ENCODE data around the gene MARK1.

Gene MARK1

DNA sequence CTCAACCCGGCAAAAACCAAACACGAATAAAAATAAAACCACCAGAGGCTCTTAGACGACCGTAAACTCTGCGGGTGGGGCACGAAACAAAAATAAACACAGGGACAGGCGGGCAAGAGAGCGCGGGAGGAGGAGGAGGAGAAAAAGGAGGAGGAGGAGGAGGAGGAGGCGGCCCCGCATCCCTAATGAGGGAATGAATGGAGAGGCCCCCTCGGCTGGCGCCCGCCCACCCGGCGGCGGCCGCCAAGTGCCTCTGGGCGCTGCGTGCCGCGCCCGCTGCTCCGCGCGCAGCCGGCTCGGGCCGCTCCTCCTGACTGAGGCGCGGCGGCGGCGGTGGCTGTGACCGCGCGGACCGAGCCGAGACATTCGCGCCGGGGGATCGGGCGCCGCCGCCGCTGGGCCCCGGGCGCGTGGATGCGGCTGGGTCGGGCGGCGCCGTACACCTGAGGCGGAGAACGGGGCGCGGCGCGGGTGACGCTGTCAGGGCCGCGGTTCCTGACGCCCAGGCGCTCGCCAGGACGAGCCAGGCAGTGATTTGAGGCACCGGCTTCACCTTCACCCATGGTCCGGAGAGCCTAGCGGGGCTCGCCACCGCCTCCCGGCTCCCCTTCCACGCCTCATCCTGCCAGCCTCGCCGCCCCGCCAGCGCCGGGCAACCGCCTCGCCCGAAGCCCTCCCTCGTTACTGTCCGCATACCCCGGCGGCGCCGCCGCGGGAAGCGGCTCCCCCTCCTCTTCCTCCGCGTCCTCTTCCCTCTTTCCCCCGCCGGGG lies at the start of gene MARK1:
MARK1 (plus strand) TSS at position 229 of the 771 bp plus-strand sequence. CDS start 687 bp downstream, outside the sequence.
- DNase-seq (ENCODE audit: low spot score): peak; percentile 84

DNA sequence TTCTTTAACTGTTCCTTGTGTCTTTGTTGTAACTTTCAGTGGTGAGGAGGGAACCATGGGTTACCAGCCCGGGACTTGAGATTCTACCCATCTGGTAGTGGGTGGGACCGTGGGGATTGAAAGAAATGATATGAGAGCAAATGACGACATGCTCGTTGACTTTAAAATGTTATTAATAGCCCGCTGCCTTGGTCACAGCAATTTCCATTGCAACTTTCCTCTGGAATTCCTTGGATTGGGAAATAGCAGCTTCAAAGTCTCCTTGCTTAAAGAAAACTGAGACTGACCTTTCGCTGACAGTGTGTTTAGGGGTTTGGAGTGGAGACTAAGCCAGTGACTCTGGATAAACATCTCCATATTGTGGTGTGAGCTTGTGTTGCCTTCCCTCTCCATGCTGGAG lies 44.2 kb upstream of the MARK1 start:
- no peak for DNase-seq (ENCODE audit: low spot score)

DNA sequence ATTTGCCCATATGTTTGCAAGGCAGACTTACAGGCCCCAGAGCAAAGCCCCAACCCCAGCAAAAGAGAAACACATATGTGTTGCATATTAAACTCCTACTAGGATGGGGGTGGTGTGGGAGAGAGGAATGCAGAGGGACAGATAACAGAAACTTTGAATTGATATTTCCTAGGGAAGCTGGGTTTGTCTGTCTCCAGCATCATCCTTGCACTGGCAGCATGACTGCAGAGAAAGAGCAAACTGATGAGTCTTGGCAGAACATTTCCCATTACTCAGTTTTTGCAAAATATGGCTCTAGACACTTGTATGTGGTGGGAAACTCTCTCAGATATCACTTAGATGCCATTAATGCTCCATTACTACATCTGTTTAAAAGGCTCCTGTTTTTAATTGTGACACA lies 43.8 kb upstream of the MARK1 start:
- no peak for DNase-seq (ENCODE audit: low spot score)

DNA sequence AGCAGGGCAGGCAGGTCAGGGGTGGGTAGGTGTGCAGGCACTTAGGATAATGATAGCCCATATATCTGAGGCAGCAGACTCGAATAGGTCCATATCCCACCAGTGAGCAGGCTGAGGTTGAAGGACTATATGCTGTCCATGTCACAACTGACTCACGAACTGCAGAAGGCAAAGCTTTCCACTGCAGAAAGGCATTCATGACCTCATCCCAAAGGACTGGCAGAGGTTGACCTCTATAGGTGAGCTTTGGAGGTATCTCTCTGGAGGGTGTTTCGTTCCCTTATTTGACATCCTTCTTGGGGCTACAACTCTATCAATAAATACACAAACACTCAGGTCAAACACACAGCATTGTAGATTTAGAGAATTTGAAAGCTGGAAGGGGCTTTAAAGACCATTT lies 42.8 kb upstream of the MARK1 start:
- no peak for DNase-seq (ENCODE audit: low spot score)

DNA sequence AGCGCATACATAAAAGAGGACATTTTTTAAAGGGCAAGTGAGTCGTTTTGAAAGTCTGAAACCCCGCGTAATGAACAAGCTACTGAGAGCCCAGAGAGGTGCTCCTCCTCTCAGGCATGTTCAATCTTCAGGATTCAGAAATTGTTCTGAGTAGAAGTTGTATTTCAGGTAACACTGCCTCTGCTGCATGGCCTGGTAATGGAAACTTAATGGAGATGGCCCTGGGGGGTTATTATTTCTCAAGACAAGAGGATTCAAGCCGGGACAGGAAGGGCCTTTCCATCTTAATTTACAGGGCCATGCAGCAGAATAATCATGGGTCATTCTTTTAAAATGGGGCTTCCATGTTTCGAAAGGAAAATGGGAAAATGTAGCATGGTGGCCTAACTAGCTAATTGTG lies 42.1 kb upstream of the MARK1 start:
- no peak for DNase-seq (ENCODE audit: low spot score)

DNA sequence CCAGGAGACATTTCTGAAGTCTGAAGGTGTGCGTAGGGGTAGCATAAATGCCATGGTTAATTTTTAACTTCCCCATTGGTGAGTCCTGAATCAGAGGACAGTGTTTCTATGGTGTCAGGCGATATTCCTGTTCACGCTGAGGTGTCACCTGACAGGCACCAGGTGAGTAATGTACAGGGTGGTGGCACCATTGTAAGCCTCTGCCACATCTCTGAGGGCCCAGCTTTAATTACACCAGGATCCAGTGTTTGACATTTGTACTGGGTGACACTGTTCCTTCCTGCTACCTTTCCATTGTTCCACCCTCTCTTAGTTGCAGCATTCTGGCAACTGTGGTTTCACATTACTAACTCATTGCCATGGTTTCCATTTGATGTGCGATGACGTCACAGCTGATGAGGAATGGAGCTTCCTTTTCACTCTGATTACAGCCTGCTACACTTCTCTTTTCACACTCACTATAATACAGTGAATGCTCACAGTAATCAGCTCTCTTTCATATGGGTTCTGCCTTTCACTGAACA lies 40.6 kb upstream of the MARK1 start:
- DNase-seq (ENCODE audit: low spot score): no peak

DNA sequence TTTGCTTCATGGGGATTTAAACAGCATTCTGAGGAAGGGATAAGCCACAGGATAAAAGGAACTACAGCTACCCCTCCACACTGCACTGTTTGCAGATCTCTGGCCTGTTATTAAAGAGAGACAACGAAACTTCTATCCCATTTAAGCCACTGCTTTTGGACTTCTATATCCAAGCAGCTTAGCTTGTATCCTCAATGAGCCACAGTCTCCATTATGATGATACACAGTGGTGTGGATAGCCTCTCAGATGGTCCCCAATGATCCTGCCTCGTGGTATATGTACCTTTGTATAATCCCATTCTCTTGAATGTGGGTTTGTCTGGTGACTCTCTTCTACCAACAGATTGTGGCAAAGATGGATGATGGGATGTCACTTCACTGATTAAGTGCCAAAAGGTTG lies 36.0 kb upstream of the MARK1 start:
- no peak for DNase-seq (ENCODE audit: low spot score)

DNA sequence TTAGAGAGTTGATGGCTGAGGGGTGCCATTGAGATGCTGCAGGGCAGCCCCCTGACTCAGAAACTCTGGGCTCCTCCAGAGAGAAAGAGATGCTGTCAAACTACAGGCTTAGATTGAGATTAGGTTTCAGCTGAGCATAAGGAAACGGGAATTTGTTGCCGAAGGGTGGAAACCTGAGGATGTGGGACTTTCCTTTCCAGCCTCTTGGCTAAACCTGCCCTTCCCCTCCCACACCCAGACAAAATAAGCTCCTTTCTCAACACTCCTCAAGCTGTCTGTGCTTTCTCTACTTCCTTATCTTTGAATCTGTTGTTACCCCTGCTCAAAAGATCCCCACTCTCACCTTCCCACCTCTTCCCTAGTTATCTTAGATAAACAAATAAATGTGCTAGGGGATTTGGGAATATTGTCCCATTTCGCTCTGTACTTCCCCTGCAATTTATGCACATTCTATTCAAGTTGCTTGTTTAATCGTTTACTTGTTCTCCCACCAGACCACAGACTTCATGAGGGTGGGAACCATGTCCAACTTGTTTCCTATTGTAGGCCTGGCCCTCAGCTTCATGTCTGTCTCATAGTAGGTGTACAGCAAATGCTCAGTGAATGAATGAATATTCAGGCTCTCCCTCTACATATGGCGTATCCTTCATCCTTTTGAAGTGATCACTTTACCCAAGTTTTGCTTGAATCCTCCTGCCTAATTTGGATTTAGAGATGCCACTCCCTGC lies 30.6 kb upstream of the MARK1 start:
- DNase-seq (ENCODE audit: low spot score): no peak

DNA sequence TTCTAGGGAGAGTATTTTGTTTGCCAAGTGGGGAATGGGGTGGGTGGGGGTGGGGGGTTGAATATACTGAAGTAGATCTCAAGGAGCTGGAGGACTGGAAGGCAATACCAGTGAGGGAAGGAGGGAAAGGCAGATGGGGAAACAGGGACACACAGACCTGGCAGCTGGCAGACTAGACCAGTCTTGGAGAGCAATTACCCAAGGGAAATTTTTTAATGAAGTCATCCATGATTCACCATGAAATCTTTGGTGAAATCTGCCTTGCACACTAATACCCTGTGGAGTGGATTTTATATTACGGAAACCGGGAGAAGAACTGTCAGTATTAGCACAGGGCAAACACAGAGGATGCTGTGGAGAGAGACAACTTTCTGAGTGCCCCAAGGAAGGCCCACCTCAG lies 29.7 kb upstream of the MARK1 start:
- no peak for DNase-seq (ENCODE audit: low spot score)

DNA sequence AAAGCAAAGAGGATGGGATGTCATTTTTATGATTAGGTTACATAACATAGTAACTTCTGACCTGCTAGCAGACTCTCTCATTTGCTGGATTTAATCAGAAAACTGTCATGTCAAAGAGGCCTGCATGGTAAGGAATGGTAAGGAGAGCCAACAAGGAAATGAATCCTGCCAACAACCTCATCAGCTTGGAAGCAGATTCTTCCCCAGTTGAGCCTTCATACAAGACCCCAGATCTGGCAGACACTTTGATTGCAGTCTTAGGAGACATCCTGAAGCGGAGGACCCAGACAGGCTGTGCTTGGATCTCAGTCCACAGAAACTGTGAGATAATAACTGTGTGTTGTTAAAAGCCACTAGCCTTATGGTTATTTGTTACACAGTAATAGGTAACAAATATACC lies 27.6 kb upstream of the MARK1 start:
- DNase-seq (ENCODE audit: low spot score): no peak

DNA sequence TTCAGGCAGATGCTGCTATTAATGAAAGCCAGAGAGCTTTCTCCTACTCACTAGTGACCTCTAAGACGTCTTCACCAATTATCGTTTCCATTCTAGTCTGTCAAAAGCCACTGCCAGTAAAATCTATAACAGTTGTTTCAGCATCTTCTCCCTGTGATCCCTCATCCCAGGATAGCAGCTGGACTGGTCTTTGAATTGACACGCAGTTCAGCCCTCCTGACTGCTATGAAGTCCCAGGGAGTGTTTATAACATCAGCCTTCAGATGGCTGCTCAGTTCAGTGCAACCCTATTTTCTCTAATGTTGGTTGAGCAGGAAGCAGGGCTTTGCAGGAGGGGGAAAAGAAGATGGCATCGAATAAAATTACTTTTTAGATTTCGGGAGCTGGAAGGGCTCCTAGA lies 23.6 kb upstream of the MARK1 start:
- no peak for DNase-seq (ENCODE audit: low spot score)

DNA sequence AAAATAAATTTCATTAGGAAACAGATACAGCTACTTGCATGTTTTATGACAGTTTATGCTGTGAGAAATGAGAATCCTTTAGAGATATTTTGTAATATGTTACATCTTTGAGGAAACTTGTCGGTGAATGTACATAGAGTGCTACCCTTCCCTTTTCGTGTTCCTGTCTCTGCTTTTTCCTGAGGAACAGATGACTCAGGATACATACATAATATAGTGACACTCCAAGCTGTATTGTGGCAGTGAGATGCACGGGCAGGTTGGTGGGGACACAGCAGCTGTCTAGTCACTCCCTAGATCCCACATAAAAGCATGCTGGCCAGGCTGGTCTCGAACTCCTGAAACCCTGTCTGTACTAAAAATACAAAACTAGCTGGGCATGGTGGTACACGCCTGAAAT lies 20.9 kb upstream of the MARK1 start:
- no peak for DNase-seq (ENCODE audit: low spot score)

DNA sequence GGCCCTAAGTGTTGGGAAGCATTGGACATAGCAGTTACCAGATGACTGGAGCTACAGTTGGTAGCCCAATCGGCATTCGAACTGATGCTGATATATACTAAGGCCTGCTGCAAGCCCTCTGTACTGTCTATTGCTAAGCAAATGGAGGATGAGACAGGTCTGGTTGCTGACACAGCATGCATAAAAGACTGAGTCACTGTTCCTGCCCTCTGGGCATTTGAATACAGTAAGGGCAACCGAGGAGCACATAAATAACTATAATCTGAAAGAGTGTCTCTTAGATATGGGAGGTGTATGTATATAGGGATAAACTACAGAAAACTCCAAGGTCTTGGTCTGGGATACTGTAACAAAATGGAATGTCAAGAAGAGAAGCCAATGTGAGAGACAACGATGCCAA lies 16.8 kb upstream of the MARK1 start:
- DNase-seq (ENCODE audit: low spot score): no peak

DNA sequence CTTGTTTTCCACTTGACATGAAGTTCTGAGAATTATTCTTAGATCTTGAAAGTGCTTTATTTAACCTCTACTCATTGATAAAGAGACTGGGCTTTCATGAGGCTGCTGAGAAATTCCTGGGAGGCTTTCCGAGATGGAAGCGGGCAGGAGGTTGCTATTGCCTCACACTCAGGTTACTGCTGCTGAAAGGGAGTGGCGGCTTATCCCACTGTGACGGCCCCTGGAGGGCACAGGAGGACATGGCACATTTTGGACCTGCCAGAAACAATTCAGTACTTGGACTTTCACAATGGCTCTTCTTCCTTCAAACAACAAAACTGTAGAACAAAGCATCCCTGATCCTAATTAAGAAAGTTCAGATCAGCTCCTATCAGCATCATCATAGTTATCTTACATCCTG lies 16.2 kb upstream of the MARK1 start:
- no peak for DNase-seq (ENCODE audit: low spot score)

DNA sequence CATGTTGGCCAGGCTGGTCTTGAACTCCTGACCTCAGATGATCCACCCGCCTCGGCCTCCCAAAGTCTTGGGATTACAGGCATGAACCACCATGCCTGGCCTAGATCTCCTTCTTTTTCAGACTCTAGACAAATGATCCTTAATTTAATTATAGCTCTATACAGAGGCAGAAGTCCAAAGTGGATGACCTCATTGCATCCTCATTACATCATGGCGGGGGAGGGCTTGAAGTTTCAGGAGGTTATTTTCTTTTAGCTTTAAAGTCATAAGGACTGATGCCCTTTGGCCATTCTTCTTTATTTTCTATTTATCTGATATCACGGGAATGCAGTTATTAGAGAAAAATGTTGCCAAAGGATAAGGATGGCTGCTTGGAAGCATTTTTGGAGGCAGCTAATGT lies 14.1 kb upstream of the MARK1 start:
- DNase-seq (ENCODE audit: low spot score): no peak

DNA sequence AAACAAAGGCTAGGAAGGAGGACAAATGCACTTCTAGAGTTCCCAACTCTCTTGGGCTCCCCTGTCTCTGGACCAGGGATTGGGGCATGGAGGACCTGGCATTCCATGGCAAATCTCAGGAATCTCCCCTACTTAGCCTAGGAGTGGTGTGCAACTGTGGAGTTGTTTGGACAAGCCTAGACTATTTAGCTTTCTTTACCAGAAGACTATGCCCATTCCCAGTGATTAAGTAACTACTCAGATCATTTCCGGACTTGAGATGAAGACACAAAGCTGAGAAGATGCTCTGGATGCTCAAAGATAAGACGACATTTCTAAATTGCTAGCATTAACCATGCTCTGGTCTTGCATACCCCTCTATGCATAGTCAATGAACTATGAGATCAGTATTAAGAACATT lies 13.7 kb upstream of the MARK1 start:
- DNase-seq (ENCODE audit: low spot score): no peak

DNA sequence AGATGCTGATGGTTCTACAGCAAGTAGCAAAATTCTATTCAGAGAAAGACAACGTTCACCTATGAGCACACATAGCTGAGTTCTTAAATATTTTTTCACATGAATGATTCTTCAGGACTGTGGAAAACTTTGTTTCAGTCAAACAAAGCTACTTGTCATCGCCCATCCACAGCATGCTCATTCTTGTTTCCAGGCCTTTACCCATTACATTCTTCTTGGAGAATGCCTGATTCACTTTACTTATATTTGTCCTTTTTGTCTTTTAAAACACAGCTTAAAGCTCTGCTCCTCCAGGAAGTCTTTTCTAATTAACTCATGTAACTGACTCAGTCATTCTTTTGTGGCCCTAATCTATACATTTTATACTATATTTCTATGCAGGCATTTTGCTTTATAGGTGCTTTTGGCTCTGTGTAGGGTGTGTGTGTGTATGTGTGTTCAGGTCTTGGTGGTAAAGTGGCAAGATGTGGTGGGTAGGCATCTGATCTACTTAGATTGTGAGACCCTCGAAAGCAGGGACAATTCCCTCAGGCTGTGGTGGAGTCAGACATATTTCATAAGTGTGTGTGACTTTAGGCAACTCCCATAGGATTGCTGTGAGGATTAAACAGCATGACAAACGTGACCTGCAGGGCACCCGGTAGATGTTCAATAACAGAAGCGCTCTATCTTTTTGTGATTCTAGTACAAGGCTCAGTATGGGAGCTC lies 11.8 kb upstream of the MARK1 start:
- DNase-seq (ENCODE audit: low spot score): no peak

DNA sequence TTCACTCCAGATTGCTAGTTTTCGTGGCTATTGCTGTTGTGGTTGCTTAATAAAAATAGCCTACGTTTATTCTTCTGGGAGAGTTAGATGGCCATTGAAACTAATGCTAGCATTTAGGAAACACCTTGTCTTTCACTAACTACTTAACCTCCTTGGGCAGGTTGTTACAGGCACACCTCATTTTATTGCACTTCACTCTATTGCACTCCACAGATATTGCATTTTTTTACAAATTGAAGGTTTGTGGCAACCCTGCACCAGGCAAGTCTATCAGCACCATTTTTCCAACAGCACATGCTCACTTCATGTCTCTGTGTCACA lies 11.3 kb upstream of the MARK1 start:
- no peak for DNase-seq (ENCODE audit: low spot score)

DNA sequence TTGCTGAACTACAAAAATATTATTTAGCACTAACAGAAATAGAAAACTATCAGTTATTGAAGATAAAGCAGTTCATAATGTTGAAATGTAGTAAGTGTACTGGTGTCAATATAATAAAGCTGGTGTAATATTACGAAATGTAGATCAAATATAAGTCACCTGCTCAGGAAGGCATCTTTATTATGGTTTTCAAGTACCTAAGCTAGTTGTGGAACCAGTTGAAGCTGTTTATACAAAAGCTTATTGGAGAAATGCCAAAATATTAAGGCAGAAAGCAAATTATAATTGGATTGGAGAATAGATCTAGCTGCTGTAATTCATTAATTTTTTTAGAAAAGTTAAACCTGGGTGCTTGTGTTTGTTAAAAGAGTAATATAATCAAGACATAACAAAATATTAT lies 6.2 kb upstream of the MARK1 start:
- no peak for DNase-seq (ENCODE audit: low spot score)

DNA sequence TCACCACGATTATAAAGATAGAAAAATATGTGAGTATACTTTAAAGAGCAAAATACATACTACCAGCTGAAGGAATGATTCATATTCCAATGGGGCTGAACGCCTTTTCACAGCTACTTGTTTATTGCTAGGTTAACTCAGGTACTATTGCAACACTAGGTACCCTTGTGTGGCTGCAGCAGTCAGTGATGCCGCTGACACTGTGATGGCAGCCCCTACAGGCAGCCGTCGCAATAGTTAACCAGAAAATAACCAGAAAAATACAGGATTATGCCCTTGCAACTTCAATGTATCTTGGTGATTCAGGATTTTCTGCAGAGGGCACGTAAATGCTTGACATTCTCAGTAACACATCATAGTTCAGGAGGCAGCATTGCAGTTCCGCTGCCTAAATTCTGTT lies 1.6 kb upstream of the MARK1 start:
- no peak for DNase-seq (ENCODE audit: low spot score)

DNA sequence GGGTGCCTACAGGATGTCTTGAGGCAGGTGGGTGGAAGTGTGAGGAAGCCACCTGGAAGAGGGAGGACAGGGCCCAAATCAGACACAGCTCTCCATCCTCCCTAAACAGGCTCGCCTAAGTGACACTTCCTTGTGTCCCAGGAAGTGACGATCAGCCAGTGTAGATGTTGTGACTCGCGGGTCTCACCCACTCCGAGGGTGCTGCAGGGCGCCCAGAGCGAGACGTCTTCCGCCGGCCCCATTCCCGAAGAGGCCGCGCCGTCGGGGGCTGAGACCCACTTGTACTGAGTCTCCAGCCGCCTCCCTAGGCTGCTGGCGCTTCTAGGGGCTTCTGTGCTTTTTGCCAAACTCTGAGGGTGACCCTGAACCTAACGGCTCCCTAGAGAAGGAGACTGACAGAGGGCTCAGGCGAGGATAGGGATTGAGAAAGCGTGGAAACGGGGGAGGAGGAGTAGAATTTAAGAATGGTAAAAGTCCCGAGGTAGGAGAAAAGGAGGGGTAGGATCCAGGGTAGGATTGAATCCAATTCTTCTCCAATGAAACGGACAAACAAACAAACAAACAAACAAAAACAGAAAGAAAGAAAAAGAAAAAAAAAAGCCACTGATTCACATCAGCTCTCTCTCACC lies 543 bp upstream of the MARK1 start:
- DNase-seq (ENCODE audit: low spot score): peak; percentile 71

DNA sequence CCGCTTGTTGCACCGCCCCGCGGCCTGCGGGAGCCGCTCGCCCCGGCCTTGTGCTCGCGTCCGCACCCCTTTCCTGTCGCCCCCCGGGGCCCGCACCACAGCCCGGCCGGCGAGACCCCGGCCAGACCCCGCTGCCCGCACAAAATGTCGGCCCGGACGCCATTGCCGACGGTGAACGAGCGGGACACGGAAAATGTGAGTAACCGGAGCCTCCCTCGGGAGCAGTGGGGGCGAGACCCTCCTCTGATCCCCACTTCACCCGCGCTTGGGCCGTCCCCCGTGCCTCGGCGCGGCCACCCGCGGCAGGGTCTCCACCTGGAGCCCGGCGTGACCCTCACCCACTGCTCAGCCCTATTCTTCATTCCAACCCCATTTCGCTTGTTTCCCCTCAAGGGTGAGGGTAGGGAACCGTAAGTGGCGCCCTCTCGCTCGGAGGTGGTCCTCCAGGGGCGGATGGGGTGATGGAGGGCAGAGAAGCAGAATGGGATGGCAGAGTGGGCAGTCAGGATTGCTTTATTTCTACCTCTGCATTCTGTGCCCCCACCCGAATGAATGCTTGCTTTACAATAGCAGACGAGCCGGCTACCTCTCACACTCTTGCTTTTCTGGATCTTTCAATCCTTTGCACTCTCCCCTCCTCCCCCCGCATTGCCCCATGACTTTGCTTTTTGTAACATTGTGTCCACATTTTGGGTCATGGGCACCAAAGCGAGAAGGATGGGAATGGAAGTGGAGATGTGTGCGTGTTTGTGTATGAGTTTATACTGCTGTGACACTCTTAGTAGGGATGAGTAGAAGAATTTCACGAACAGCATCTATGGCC lies 954 bp downstream of the MARK1 start:
- DNase-seq (ENCODE audit: low spot score): peak; percentile 70

Data from left forelimb (tissue), 1 donor.